ENCODE data around the gene ZNF577. TPM values are rescaled to one million over a fixed set of nuclear protein-coding genes. Genes with fewer than 3 reads are reported as not detected.

ZNF577 gene
- total and polyA plus RNA-seq, 12 donors = 6.2 to 54.6 (median 17.4) TPM

DNA sequence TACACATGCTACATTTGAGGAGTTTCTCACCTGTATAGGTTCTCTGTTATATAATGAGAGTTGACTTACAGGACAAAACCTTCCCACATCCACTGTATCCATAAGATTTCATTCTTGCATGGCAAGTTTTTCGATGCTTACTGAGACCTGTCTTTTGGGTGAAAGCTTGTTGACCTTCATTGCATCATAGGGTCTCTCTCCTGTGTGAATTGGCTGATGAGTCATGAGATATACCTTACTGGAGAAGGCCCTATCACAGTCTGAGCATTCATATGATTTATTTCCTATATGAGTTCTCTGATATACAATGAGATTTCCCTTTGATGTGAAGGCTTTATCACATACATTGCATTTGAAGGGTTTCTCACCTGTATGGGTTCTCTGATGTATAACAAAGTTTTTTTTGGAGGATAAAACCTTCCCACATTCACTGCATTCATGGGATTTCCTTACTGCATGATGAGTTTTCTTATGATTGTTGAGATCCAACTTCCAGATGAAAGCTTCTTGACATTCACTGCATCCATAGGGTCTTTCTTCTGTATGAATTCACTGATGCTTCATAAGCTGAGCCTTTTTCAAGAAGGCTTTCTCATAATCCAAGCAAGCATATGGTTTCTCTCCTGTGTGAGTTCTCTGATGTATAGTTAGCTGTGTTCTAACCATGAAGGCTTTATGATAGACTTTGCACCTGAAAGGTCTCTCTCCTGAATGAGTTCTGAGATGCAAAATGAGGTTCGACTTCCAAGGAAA is 25.7 kb downstream of the ZNF577 start:
- no peak overlapping the region for H3K27ac ChIP-seq
- no peaks in the 10 kb centered on the region for H3K36me3 ChIP-seq (replicated peaks in 1 of 2)
- 89 to 93% (median 92%) methylated on average over 2 of the region's 2 CpGs for WGBS, 4 donors
- H3K27me3 ChIP-seq = no peaks in the 10 kb centered on the region
- TF ChIP-seq, protein P1, sequence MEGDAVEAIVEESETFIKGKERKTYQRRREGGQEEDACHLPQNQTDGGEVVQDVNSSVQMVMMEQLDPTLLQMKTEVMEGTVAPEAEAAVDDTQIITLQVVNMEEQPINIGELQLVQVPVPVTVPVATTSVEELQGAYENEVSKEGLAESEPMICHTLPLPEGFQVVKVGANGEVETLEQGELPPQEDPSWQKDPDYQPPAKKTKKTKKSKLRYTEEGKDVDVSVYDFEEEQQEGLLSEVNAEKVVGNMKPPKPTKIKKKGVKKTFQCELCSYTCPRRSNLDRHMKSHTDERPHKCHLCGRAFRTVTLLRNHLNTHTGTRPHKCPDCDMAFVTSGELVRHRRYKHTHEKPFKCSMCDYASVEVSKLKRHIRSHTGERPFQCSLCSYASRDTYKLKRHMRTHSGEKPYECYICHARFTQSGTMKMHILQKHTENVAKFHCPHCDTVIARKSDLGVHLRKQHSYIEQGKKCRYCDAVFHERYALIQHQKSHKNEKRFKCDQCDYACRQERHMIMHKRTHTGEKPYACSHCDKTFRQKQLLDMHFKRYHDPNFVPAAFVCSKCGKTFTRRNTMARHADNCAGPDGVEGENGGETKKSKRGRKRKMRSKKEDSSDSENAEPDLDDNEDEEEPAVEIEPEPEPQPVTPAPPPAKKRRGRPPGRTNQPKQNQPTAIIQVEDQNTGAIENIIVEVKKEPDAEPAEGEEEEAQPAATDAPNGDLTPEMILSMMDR (IDR thresholded peaks at IDR 0.05) = no peak
- no peak for DNase-seq
- H3K4me1 ChIP-seq (replicated peaks in 1 of 2) = no peaks in the 10 kb centered on the region
- peaks cover 4 to 76% (median 44%) of the 10 kb centered on the region in 3 donors for H3K9me3 ChIP-seq (replicated peaks in 1 of 3)
- no peak overlapping the region for H3K4me3 ChIP-seq
- intact Hi-C loops (cut with DNase I) = no loop called here

DNA sequence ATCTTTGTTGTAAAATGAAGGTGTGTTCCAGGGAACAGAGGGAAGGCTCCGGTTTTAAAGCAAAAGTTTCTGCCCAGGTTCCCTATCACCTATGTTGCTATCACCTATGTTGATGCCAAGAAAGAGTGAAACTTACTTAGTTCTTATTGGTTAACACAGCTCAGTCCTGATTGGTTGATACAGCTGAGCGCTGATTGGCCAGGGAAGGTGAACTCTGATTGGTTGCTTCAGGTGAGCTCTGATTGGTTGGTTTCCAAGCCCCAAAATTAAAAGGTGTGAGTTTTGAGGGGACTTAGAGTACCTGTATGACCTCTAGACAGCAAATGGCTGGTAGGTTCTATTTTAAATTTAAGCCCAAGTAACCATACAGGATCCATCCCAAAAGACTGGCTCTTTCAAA is 50.6 kb downstream of the ZNF577 start:
- intact Hi-C loops (cut with DNase I) = no loop called here

DNA sequence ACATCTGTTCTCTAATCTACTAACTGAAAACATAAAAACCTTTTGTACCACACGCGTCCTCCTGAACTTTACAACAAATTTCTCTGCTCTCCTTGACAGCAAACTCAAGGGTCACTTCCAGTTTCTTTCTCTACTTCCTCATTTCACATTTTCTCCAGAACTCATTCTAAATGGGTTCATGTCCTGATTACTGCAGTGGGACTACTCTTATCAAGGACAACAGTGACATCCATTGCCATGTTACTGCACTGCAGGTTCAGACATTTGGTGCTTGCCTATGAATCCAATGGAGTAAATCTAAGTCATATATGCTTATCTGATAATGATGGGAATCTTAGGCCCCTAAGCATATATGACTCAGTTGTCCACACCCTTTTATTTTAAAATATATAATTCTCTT is 57.5 kb downstream of the ZNF577 start:
- WGBS, 4 donors = 46 to 94% (median 77%) methylated on average over 2 of the region's 2 CpGs
- intact Hi-C loops (cut with DNase I) = no loop called here

More for the DNA sequence above, 50.6 kb downstream of the ZNF577 start:
- 89 to 97% (median 96%) methylated on average over 2 of the region's 2 CpGs for WGBS, 4 donors
- no peak for DNase-seq
- Histone ChIP-seq H3K36me3 (replicated peaks in 1 of 2) (no peaks in the 10 kb centered on the region), H3K27ac (no peak overlapping the region), H3K4me3 (no peak overlapping the region), H3K4me1 (replicated peaks in 1 of 2) (no peaks in the 10 kb centered on the region), H3K9me3 (replicated peaks in 1 of 3) (no peaks in the 10 kb centered on the region), H3K27me3 (no peaks in the 10 kb centered on the region)
- no peak for TF ChIP-seq POLR2A (IDR thresholded peaks at IDR 0.05)
- TF ChIP-seq, protein P1 (IDR thresholded peaks at IDR 0.05) = no peak

DNA sequence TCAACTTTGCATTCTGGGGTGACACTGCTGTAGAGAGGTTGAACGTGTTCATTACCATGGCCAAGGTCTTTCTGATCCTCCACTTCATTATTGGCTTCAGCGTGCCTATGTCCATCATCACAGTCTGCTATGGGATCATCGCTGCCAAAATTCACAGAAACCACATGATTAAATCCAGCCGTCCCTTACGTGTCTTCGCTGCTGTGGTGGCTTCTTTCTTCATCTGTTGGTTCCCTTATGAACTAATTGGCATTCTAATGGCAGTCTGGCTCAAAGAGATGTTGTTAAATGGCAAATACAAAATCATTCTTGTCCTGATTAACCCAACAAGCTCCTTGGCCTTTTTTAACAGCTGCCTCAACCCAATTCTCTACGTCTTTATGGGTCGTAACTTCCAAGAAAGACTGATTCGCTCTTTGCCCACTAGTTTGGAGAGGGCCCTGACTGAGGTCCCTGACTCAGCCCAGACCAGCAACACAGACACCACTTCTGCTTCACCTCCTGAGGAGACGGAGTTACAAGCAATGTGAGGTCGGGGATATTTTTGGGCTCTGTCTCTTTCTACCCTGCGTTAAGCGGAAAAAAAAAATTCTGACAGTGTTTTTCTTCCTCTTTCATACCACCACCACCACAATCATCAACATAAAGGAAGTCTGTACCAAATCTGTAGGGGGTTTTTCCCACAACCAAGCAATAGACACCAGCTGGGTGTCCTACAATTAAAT is 63.3 kb downstream of the ZNF577 start:
- no peak for TF ChIP-seq POLR2A (IDR thresholded peaks at IDR 0.05)
- TF ChIP-seq, protein P1 (IDR thresholded peaks at IDR 0.05) = no peak
- intact Hi-C loops (cut with DNase I) = no loop called here
- no peaks in the 10 kb centered on the region for H3K27me3 ChIP-seq
- no peaks in the 10 kb centered on the region for H3K9me3 ChIP-seq (replicated peaks in 1 of 3)
- 77 to 84% (median 83%) methylated on average over 13 of the region's 13 CpGs for WGBS, 4 donors
- no peaks in the 10 kb centered on the region for H3K36me3 ChIP-seq (replicated peaks in 1 of 2)
- no peak overlapping the region for H3K4me3 ChIP-seq
- H3K4me1 ChIP-seq (replicated peaks in 1 of 2) = peaks cover 0 to 4% of the 10 kb centered on the region in 2 donors
- H3K27ac ChIP-seq = peak overlapping the region in 3 of 5 donors; percentile 16 to 70 (median 45)
- DNase-seq = peak in 1 of 7 donors; percentile 41

More for the DNA sequence above, 57.5 kb downstream of the ZNF577 start:
- TF ChIP-seq, protein P1 (IDR thresholded peaks at IDR 0.05) = peak in 4 of 6 experiments; percentile 24 to 59 (median 50)
- TF ChIP-seq POLR2A (IDR thresholded peaks at IDR 0.05) = no peak
- peak in 1 of 7 donors; percentile 27 for DNase-seq
- Histone ChIP-seq H3K36me3 (replicated peaks in 1 of 2) (no peaks in the 10 kb centered on the region), H3K9me3 (replicated peaks in 1 of 3) (no peaks in the 10 kb centered on the region), H3K27me3 (no peaks in the 10 kb centered on the region), H3K4me3 (no peak overlapping the region), H3K27ac (no peak overlapping the region), H3K4me1 (replicated peaks in 1 of 2) (no peaks in the 10 kb centered on the region)
